Measurements from ENCODE around the gene ST3GAL2. TPM values are rescaled to one million over a fixed set of nuclear protein-coding genes. Genes with fewer than 3 reads are reported as not detected.

Gene ST3GAL2
- total and polyA plus RNA-seq, 9 of the 15 experiments (the other 6 are each of a cell fraction or from before 2014, with no cell fraction given): 1.5 to 108 (median 34.3) TPM

DNA sequence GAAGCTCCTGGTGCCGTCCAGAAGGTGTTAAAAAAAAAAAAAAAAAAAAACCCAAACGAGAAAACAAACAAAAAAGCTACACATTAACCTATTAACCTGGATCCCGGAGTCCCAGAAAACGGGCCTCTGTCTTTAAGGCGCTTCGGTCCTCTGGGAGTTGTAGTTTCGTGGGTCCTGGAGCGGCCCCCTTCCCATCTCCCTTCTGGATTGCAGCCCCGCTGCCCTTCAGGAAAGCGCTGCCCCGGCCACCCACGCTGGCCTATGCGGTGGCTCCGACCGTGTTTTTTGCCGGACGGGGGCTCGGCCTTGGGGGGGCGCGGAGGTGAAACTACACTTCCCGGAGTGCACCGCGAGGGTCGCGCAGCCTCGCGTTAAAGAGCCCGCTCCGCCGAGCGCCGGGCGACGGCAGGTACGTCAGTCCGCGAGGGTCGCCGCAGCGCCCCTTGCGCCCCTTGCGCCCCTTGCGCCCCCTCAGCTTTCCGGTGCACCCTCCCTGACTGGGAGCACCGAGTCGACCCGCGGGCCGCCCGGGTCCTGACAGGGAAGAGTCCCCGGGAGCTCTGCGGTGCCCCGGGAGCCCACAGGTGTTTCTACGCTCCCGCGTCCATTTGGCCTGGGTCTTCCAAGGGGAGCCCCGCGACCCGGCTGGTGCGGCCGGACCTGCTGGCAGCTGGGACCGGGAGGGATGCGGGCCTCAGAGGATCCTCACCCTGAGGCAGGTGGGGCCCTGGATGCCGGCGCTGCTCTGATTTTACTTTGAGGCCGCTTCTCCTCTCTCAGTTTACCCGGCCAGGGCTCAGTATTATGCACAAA lies 15.5 kb upstream of the ST3GAL2 start, which contains the start of gene FCSK (continued):
- TF ChIP-seq, protein P1, sequence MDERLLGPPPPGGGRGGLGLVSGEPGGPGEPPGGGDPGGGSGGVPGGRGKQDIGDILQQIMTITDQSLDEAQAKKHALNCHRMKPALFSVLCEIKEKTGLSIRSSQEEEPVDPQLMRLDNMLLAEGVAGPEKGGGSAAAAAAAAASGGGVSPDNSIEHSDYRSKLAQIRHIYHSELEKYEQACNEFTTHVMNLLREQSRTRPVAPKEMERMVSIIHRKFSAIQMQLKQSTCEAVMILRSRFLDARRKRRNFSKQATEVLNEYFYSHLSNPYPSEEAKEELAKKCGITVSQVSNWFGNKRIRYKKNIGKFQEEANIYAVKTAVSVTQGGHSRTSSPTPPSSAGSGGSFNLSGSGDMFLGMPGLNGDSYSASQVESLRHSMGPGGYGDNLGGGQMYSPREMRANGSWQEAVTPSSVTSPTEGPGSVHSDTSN (CRISPR knock-in tag; IDR thresholded peaks at IDR 0.05; ENCODE audit: low read depth): no peak
- TF ChIP-seq, protein P1 (tag; conservative IDR thresholded peaks at IDR 0.05; ENCODE audit: low read depth): no peak
- TF ChIP-seq DEAF1 (CRISPR knock-in tag; IDR thresholded peaks at IDR 0.05) (no peak), ARNT (IDR thresholded peaks at IDR 0.05) (0 out of 4 replicates have a peak, but pooled peaks of 1 of the 2 experiments have one; percentile 13), ZNF232 (CRISPR knock-in tag; IDR thresholded peaks at IDR 0.05) (no peak), ZC3H11A (IDR thresholded peaks at IDR 0.05; ENCODE audit: low read depth, low read length) (no peak), CHD7 (IDR thresholded peaks at IDR 0.05; ENCODE audit: low read depth, low read length) (no peak)
- TF ChIP-seq, protein P2, sequence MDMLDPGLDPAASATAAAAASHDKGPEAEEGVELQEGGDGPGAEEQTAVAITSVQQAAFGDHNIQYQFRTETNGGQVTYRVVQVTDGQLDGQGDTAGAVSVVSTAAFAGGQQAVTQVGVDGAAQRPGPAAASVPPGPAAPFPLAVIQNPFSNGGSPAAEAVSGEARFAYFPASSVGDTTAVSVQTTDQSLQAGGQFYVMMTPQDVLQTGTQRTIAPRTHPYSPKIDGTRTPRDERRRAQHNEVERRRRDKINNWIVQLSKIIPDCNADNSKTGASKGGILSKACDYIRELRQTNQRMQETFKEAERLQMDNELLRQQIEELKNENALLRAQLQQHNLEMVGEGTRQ (CRISPR knock-in tag; IDR thresholded peaks at IDR 0.05): no peak
- TF ChIP-seq, protein P3, sequence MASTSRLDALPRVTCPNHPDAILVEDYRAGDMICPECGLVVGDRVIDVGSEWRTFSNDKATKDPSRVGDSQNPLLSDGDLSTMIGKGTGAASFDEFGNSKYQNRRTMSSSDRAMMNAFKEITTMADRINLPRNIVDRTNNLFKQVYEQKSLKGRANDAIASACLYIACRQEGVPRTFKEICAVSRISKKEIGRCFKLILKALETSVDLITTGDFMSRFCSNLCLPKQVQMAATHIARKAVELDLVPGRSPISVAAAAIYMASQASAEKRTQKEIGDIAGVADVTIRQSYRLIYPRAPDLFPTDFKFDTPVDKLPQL (IDR thresholded peaks at IDR 0.05; ENCODE audit: extremely low read depth, insufficient read length): no peak

Measured in K562 (cell line).